GM23248 (cell line): ENCODE measurements around the gene ZNF747. TPM values are rescaled to one million over a fixed set of nuclear protein-coding genes. Genes with fewer than 3 reads are reported as not detected.

Experiments
- DNase-seq: peaks from one replicate; pipeline ENCODE4 v3.0.0-alpha.2; 2015
- H2AFZ ChIP-seq: fragments of 200-600 bp; sonication (generic); 2 replicates; pipeline ENCODE4 v1.6.1; 2016; ENCODE audit warnings: antibody characterized with exemption
- H3F3A ChIP-seq: fragments of 200-600 bp; sonication (generic); 2 replicates; pipeline ENCODE4 v1.6.1; 2016; ENCODE audit warnings: mild to moderate bottlenecking, antibody characterized with exemption, mixed run types; ENCODE audit not compliant: insufficient read depth
- H3K27ac ChIP-seq: fragments of 200-600 bp; sonication (generic); 2 replicates; pipeline ENCODE4 v1.5.1; 2016; ENCODE audit warnings: mild to moderate bottlenecking
- H3K27me3 ChIP-seq: fragments of 200-600 bp; sonication (generic); replicated peaks from 2 replicates; pipeline ENCODE4 v1.6.1; 2016; ENCODE audit warnings: mild to moderate bottlenecking; ENCODE audit not compliant: insufficient read depth
- H3K36me3 ChIP-seq: fragments of 200-600 bp; sonication (generic); 2 replicates; pipeline ENCODE4 v1.6.1; 2016; ENCODE audit warnings: low read depth, mild to moderate bottlenecking
- H3K4me1 ChIP-seq: fragments of 200-600 bp; sonication (generic); 2 replicates; pipeline ENCODE4 v1.6.1; 2016; ENCODE audit warnings: mild to moderate bottlenecking; ENCODE audit not compliant: insufficient read depth
- H3K4me2 ChIP-seq: fragments of 200-600 bp; sonication (generic); one replicate; pipeline ENCODE4 v1.6.1; 2016; ENCODE audit warnings: mild to moderate bottlenecking; ENCODE audit not compliant: unreplicated experiment
- H3K4me3 ChIP-seq: fragments of 200-600 bp; sonication (generic); 2 replicates; pipeline ENCODE4 v1.5.1; 2016; ENCODE audit warnings: mild to moderate bottlenecking
- H3K79me2 ChIP-seq: fragments of 200-600 bp; sonication (generic); 2 replicates; pipeline ENCODE4 v1.6.1; 2016; ENCODE audit warnings: mild to moderate bottlenecking; ENCODE audit not compliant: insufficient read depth
- H3K9ac ChIP-seq: fragments of 200-600 bp; sonication (generic); 2 replicates; pipeline ENCODE4 v1.6.1; 2016; ENCODE audit warnings: mild to moderate bottlenecking
- H3K9me2 ChIP-seq: fragments of 200-600 bp; sonication (generic); 2 replicates; pipeline ENCODE4 v1.6.1; 2016; ENCODE audit warnings: mixed run types, mild to moderate bottlenecking, moderate library complexity; ENCODE audit not compliant: insufficient read depth
- H3K9me3 ChIP-seq: fragments of 200-600 bp; sonication (generic); one replicate; pipeline ENCODE4 v1.6.1; 2017; ENCODE audit warnings: low read depth
- H4K20me1 ChIP-seq: fragments of 200-600 bp; sonication (generic); 2 replicates; pipeline ENCODE4 v1.6.0; 2016; ENCODE audit not compliant: insufficient read depth
- EZH2 ChIP-seq: fragments of 200-600 bp; sonication (generic); IDR thresholded peaks from 2 replicates; pipeline ENCODE4 v1.6.1; 2018; ENCODE audit warnings: antibody characterized with exemption, mild to moderate bottlenecking; ENCODE audit not compliant: insufficient read depth, poor library complexity, severe bottlenecking
- EZH2phosphoT487 ChIP-seq: fragments of 200-600 bp; sonication (generic); IDR thresholded peaks from 2 replicates; pipeline ENCODE4 v1.6.1; 2018; ENCODE audit warnings: antibody characterized with exemption, moderate library complexity, mild to moderate bottlenecking, low read depth; ENCODE audit not compliant: insufficient read depth
- WGBS, 2 experiments: methylation state at CpG; one replicate each; pipeline ENCODE4 v1.1.6; 2015 to 2017; ENCODE audit warnings: low lambda C conversion rate in 2 of 2, low coverage in 1 of 2; ENCODE audit errors: missing lambda C conversion rate in 2 of 2; 5-methylcytosine and 5-hydroxymethylcytosine counted together
- in situ Hi-C: fragments of 300-500 bp; cut with MboI; formaldehyde crosslinking; loops from 2 replicates; pipeline ENCODE4 v1.15.0; 2020
- polyA plus RNA-seq: library from polyadenylated mRNA; unstranded; fragments of >200 nt; fragmentation: Nextera tagmentation; extraction: Ambion mirVana; gene quantifications from 2 replicates; pipeline ENCODE4 v1.2.1, GENCODE V29; 2016
- total RNA-seq: library from RNA; depleted of rRNA; stranded (reverse); fragments of >200 nt; shearing (Covaris generic); gene quantifications from 2 replicates; pipeline ENCODE4 v1.2.3, GENCODE V29; 2014

ZNF747 gene
- total and polyA plus RNA-seq, 2 experiments from 2014 or later, result 5.4 to 15.7 TPM

DNA sequence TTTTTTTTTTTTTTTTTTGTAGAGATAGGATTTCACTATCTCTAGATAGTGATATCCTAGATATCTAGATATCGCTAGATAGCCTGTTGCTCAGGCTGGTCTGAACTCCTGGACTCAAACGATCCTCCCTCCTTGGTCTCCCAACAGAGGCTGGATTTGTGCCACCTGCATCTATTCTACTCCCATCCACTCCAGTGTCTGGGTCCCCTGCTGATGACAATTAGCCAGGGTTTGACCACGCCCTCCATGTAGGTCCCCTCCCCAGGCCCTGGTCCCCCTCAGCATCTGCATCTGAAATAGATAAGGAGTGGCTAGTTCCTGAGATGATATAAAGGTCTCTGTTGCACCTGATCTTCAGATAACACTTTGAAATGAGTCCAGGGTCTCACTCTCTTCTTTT, 34.6 kb upstream of the ZNF747 start:
- Histone ChIP-seq H3F3A (peaks cover 3% of the 10 kb centered on the region; the same call in 1 of the 2 replicates), H3K9ac (no peak overlapping the region), H4K20me1 (no peaks in the 10 kb centered on the region), H3K27ac (no peak overlapping the region), H3K79me2 (no peaks in the 10 kb centered on the region), H3K9me2 (no peaks in the 10 kb centered on the region), H3K4me2 (no peak overlapping the region), H3K36me3 (no peaks in the 10 kb centered on the region), H3K4me3 (no peak overlapping the region), H3K27me3 (no peaks in the 10 kb centered on the region), H2AFZ (no peak overlapping the region), H3K4me1 (peaks cover 4% of the 10 kb centered on the region; the same call in 1 of the 2 replicates), H3K9me3 (no peaks in the 10 kb centered on the region)
- 97 to 100% methylated on average over 3 of the region's 3 CpGs for WGBS, 2 experiments
- no peak for DNase-seq
- in situ Hi-C loops, result no loop called here
- no peak for TF ChIP-seq EZH2phosphoT487
- TF ChIP-seq EZH2, result no peak

- Histone ChIP-seq H3F3A (peaks cover 3% of the 10 kb centered on the region; the same call in 1 of the 2 replicates), H2AFZ (no peak overlapping the region), H3K9me3 (no peaks in the 10 kb centered on the region), H3K9ac (no peak overlapping the region), H3K4me3 (no peak overlapping the region), H3K9me2 (no peaks in the 10 kb centered on the region), H3K27me3 (no peaks in the 10 kb centered on the region), H3K36me3 (no peaks in the 10 kb centered on the region), H3K4me1 (peaks cover 4% of the 10 kb centered on the region; the same call in 1 of the 2 replicates), H4K20me1 (no peaks in the 10 kb centered on the region), H3K4me2 (no peak overlapping the region), H3K27ac (no peak overlapping the region), H3K79me2 (no peaks in the 10 kb centered on the region)
- TF ChIP-seq EZH2 (no peak), EZH2phosphoT487 (no peak)
- 63 to 70% methylated on average over 6 of the region's 6 CpGs for WGBS, 2 experiments
- in situ Hi-C loops, result no loop called here
- peak; percentile 60 for DNase-seq
These were observed 33.5 kb upstream of the ZNF747 start for GRCh38 chr16:30567991-30568638.

DNA sequence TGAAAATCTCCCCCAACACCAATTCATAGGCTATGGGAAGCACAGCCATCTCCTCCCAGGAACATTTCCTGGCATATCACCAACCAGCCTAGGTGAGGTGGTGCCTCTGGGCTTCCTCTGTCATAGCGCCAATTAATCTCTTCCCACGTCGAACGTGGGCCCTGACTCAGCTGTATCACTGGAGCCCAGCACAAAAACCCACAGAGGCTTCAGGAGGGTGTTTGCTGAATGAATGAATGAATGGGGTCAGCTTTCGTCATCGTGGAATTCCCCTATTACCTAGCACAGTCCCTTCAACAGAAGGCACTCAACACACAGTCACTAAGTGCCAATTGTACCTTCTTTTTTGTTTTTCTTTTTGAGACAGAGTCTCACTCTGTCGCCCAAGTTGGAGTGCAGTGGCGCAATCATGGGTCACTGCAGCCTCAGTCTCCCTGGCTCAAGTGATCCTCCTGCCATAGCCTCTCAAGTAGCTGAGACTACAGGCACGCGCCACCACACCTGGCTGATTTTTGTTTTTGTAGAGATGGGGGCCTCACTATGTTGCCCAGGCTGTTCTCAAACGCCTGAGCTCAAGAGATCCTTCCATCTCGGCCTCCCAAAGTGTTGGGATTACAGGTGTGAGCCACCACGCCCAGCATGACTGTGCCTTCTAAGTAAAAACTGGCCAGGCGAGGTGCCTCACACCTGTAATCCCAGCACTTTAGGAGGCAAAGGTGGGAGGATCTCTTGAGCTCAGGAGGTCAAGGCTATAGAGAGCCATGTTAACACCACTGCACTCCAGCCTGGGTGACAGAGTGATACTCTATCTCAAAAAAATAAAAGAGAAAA, 32.7 kb upstream of the ZNF747 start:
- Histone ChIP-seq H3K4me3 (no peak overlapping the region), H3K4me1 (peaks cover 4% of the 10 kb centered on the region; the same call in 1 of the 2 replicates), H3K9me3 (no peaks in the 10 kb centered on the region), H3K27ac (no peak overlapping the region), H2AFZ (no peak overlapping the region), H4K20me1 (no peaks in the 10 kb centered on the region), H3K9ac (no peak overlapping the region), H3K9me2 (no peaks in the 10 kb centered on the region), H3F3A (peaks cover 3% of the 10 kb centered on the region; the same call in 1 of the 2 replicates), H3K36me3 (no peaks in the 10 kb centered on the region), H3K4me2 (no peak overlapping the region), H3K79me2 (no peaks in the 10 kb centered on the region), H3K27me3 (no peaks in the 10 kb centered on the region)
- TF ChIP-seq EZH2, result no peak
- no peak for TF ChIP-seq EZH2phosphoT487
- in situ Hi-C loops, result no loop called here
- DNase-seq, result no peak
- WGBS, 2 experiments, result 83 to 84% methylated on average over 14 of the region's 14 CpGs

DNA sequence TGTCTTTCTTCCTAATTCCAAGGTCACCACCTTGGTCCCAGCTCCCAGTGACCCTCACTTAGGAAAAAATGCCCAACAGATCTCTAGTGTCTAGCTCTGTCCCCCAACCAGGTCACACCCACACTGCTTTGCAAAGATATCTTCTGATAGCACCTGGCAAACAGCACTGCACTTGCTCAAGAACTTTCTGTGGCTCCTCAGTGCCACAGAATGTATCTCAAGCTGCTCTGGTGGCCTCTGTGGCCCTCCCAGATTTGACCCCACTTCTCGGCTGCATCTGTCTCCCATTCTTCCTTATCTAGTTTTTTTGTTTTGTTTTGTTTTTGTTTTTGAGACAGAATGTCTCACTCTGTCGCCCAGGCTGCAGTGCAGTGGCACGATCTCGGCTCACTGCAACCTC, 31.9 kb upstream of the ZNF747 start:
- Histone ChIP-seq H3K9ac (no peak overlapping the region), H3K4me2 (no peak overlapping the region), H3F3A (peaks cover 3% of the 10 kb centered on the region; the same call in 1 of the 2 replicates), H3K27me3 (no peaks in the 10 kb centered on the region), H3K4me3 (no peak overlapping the region), H3K9me2 (no peaks in the 10 kb centered on the region), H3K79me2 (no peaks in the 10 kb centered on the region), H3K27ac (no peak overlapping the region), H3K4me1 (peaks cover 4% of the 10 kb centered on the region; the same call in 1 of the 2 replicates), H3K9me3 (no peaks in the 10 kb centered on the region), H4K20me1 (no peaks in the 10 kb centered on the region), H2AFZ (no peak overlapping the region), H3K36me3 (no peaks in the 10 kb centered on the region)
- DNase-seq, result no peak
- no peak for TF ChIP-seq EZH2phosphoT487
- no peak for TF ChIP-seq EZH2
- in situ Hi-C loops, result no loop called here
- 81 to 82% methylated on average over 4 of the region's 4 CpGs for WGBS, 2 experiments
